Measurements from ENCODE around the gene PSMD13. TPM values are rescaled to one million over a fixed set of nuclear protein-coding genes. Genes with fewer than 3 reads are reported as not detected.

The PSMD13 gene
- total RNA-seq, 1 experiment from 2014 or later = 141 TPM

DNA sequence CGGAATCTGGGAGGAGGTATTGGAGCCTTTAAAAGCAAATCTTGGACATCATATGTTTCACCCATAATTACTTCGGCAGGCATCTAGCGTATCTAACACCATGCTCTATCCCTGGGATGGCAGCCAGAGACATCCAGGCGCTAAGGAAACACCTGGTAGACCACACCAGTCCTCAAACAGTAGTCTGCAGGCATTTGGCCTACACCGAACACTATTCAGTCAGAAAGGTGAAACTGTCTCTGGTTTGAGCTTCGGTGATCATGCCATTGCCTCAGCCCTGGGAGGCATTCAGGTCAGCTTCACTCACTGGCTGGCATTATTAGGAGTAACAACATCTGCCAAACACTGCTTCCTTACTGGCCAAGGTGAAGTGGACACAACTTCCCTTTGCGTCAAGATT is 12.4 kb upstream of the PSMD13 start:
- Mint-ChIP-seq H3K36me3 (ENCODE audit: insufficient read depth in 1 of 3, low read depth in 3 of 3) (peaks cover 0 to 5% (median 4%) of the 10 kb centered on the region in 3 experiments; a peak in 3 of 7 replicates), H3K4me3 (no peak overlapping the region), H3K27me3 (ENCODE audit: low read depth) (peaks cover 1% of the 10 kb centered on the region; the same call in 1 of the 2 replicates), H3K9me3 (no peaks in the 10 kb centered on the region), H3K27ac (no peak overlapping the region), H3K4me1 (no peaks in the 10 kb centered on the region)
- Histone ChIP-seq H3K9ac (ENCODE audit: extremely low read depth, insufficient read length, low read length) (no peak overlapping the region), H2BK15ac (ENCODE audit: low read depth, low read length) (no peak overlapping the region), H4K91ac (ENCODE audit: insufficient read length, low read depth, low read length) (no peak overlapping the region), H3K18ac (ENCODE audit: insufficient read length, low read depth, low read length) (no peak overlapping the region), H3K56ac (ENCODE audit: insufficient read length, low read depth, low read length) (no peak overlapping the region), H2AK5ac (ENCODE audit: insufficient read length, low read length) (no peak overlapping the region), H3K4me2 (ENCODE audit: insufficient read depth, insufficient read length, low read length) (no peak overlapping the region), H2BK120ac (ENCODE audit: low read depth, low read length, poor library complexity, severe bottlenecking) (no peak overlapping the region), H3K14ac (ENCODE audit: insufficient read depth, low read length) (no peak overlapping the region), H4K8ac (replicated peaks; ENCODE audit: insufficient read length, low read depth, low read length) (no peak overlapping the region), H4K20me1 (ENCODE audit: control insufficient read depth, insufficient read depth, insufficient read length) (no peaks in the 10 kb centered on the region), H4K5ac (ENCODE audit: insufficient read length, low read depth, low read length) (no peak overlapping the region), H2AFZ (ENCODE audit: low read length) (no peak overlapping the region), H3K27ac (ENCODE audit: insufficient read length, low read depth, low read length) (no peak overlapping the region), H3K23me2 (ENCODE audit: insufficient read length, low read depth, low read length, poor library complexity, severe bottlenecking) (no peaks in the 10 kb centered on the region), H3K4ac (ENCODE audit: low read depth, low read length) (no peak overlapping the region), H3K23ac (ENCODE audit: insufficient read length, low read depth, low read length) (no peak overlapping the region), H2BK5ac (ENCODE audit: insufficient read length, low read length) (no peak overlapping the region), H3K27me3 (ENCODE audit: insufficient read depth, low read length) (no peaks in the 10 kb centered on the region), H3T11ph (ENCODE audit: low read length) (no peak overlapping the region), H3K79me2 (ENCODE audit: insufficient read depth, low read length) (no peaks in the 10 kb centered on the region), H3K4me1 (ENCODE audit: insufficient read depth, low read length) (no peaks in the 10 kb centered on the region), H2BK20ac (ENCODE audit: low read depth, low read length, poor library complexity, severe bottlenecking) (no peak overlapping the region), H2BK12ac (ENCODE audit: insufficient read length, low read depth, low read length) (no peak overlapping the region), H3K9me3 (ENCODE audit: control insufficient read depth, low read depth, low read length) (no peaks in the 10 kb centered on the region), H3K79me1 (ENCODE audit: insufficient read depth, low read depth, low read length, poor library complexity, severe bottlenecking) (no peaks in the 10 kb centered on the region)
- DNase-seq = no peak
- TF ChIP-seq, protein P1, sequence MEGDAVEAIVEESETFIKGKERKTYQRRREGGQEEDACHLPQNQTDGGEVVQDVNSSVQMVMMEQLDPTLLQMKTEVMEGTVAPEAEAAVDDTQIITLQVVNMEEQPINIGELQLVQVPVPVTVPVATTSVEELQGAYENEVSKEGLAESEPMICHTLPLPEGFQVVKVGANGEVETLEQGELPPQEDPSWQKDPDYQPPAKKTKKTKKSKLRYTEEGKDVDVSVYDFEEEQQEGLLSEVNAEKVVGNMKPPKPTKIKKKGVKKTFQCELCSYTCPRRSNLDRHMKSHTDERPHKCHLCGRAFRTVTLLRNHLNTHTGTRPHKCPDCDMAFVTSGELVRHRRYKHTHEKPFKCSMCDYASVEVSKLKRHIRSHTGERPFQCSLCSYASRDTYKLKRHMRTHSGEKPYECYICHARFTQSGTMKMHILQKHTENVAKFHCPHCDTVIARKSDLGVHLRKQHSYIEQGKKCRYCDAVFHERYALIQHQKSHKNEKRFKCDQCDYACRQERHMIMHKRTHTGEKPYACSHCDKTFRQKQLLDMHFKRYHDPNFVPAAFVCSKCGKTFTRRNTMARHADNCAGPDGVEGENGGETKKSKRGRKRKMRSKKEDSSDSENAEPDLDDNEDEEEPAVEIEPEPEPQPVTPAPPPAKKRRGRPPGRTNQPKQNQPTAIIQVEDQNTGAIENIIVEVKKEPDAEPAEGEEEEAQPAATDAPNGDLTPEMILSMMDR (conservative IDR thresholded peaks at IDR 0.05) = no peak
- WGBS (ENCODE audit: extremely low coverage, insufficient read length, low lambda C conversion rate) = no CpG with 5 or more reads among the region's 7 CpGs

All from H9 (cell line).